Tibial nerve (tissue), 4 donors: ENCODE data around the gene CTAGE15.
"Not testable (repeated sequence)": the region's sequence is repeated elsewhere in the genome, so short reads cannot be mapped to it uniquely, and the experiment has no call there.

Experiments
- EP300 ChIP-seq, 2 donors: sonication (generic); formaldehyde crosslinking; IDR thresholded peaks; one replicate each; pipeline ENCODE4 v1.6.1; 2017; ENCODE audit warnings: antibody characterized with exemption in 2 of 2, mild to moderate bottlenecking in 1 of 2
- POLR2A ChIP-seq, 2 donors: fragments of 450-650 bp; IDR thresholded peaks; one replicate each; pipeline ENCODE4 v1.6.1; 2017; ENCODE audit warnings: antibody characterized with exemption in 2 of 2, mild to moderate bottlenecking in 2 of 2, moderate library complexity in 2 of 2
- TF ChIP-seq, protein P1 (sequence below), 5 experiments: fragments of 200-600 bp in 3 of 5; fragments of 450-650 bp in 2 of 5; sonication (generic) in 3 of 5; IDR thresholded peaks; one replicate each; pipeline ENCODE4 v1.5.1; 2016 to 2019; ENCODE audit warnings: antibody characterized with exemption in 5 of 5, mild to moderate bottlenecking in 3 of 5, moderate library complexity in 2 of 5

DNA sequence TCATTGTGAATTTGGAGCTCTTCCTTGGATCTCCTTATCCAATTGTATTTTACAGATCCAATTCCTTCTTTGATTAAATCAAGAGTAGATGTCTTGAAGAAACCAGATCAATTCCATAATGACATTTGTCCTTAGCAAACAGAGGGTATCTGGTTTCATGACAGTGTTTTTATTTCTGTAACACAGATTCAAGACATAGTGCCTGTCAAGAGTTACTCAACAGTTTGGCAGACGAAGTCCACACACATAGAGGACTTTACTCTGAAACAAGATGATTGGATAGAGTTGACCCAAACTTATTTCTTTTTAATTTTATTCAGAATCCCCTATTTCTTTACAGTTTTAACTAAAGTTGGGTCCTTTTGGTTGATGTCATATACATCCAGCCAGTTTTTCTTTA, 34.5 kb downstream of the CTAGE15 start:
- TF ChIP-seq, protein P1, sequence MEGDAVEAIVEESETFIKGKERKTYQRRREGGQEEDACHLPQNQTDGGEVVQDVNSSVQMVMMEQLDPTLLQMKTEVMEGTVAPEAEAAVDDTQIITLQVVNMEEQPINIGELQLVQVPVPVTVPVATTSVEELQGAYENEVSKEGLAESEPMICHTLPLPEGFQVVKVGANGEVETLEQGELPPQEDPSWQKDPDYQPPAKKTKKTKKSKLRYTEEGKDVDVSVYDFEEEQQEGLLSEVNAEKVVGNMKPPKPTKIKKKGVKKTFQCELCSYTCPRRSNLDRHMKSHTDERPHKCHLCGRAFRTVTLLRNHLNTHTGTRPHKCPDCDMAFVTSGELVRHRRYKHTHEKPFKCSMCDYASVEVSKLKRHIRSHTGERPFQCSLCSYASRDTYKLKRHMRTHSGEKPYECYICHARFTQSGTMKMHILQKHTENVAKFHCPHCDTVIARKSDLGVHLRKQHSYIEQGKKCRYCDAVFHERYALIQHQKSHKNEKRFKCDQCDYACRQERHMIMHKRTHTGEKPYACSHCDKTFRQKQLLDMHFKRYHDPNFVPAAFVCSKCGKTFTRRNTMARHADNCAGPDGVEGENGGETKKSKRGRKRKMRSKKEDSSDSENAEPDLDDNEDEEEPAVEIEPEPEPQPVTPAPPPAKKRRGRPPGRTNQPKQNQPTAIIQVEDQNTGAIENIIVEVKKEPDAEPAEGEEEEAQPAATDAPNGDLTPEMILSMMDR (IDR thresholded peaks at IDR 0.05), result not testable (repeated sequence)
- TF ChIP-seq EP300, POLR2A (IDR thresholded peaks at IDR 0.05): not testable (repeated sequence)
